Hair follicular keratinocyte (primary cell): ENCODE results near the gene YRDC. TPM values are rescaled to one million over a fixed set of nuclear protein-coding genes. Genes with fewer than 3 reads are reported as not detected.

ENCODE experiments used
- total RNA-seq: library from RNA; depleted of rRNA; stranded (reverse); fragments of >200 nt; gene quantifications from 2 replicates; pipeline ENCODE4 v1.2.3, GENCODE V29; 2015

The YRDC gene, protein sequence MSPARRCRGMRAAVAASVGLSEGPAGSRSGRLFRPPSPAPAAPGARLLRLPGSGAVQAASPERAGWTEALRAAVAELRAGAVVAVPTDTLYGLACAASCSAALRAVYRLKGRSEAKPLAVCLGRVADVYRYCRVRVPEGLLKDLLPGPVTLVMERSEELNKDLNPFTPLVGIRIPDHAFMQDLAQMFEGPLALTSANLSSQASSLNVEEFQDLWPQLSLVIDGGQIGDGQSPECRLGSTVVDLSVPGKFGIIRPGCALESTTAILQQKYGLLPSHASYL
- 29.6 and 33.6 TPM in 2 replicates for total RNA-seq

DNA sequence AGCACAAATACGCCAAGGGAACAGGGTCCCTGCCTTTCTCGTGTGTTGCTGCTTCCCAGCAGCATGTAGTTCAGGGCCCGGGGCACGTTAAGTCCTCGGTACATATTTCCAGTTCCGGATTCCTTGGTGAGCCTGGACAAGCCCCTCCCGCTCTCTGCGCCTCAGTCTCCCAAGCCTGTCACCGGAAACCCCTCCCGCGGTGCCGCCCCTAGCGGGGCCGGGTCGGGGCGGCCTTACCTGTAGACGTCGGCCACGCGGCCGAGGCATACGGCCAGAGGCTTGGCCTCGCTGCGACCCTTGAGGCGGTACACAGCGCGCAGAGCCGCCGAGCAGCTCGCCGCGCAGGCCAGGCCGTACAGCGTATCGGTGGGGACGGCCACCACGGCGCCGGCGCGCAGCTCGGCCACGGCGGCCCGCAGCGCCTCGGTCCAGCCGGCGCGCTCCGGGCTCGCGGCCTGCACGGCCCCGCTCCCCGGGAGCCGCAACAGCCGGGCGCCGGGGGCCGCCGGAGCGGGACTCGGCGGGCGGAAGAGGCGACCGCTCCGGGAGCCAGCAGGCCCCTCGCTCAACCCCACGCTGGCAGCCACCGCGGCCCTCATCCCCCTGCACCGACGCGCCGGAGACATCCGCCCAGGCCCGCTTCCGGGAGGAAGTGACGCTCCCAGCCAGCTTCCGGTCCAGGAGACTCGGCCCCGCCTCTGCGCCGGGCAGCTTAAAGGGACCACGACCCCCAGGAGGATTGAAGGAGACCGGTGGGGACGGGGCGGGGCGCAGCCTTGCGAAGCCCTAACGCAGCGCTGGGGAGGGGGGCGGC lies at the start of gene YRDC, which contains the start of gene C1orf122:
TSS of gene YRDC (minus strand) at position 654 of the 814 bp plus-strand sequence. CDS start at position 626, 28 bp downstream.
TSS of gene C1orf122 (plus strand) at position 236 of the 814 bp plus-strand sequence. CDS start 615 bp downstream, outside the sequence.

DNA sequence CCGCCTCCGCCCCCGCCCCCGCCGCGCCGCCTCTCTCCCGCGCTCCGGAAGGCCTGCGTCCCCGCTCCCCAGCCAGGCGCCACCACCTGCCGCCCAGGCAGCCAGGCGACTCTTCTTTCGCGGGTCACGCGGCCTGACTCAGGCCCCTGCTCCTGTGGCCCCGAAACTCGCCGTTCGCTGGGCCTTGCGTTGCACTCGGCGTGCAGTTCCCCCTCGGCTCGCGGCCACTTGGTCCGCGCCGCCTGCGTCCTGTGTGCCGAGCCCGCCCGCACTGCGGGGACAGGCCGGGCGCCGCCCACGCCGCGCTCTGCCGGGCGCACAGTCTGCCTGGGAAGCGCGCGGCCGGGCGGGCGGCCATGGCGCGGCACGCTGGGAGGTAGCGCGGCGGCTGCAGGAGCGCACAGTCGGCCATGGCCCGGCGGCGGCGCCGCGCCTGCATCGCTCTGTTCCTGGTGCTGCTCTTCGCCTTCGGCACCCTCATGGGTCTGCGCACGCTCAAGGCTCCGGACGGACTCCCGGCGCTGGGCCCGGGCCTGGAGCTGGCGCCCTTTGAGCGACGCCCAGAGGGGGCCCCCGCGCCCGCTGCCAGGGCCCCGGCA lies 14.1 kb downstream of the YRDC start, which contains the start of gene MANEAL:
TSS of gene MANEAL (plus strand) at position 75 of the 599 bp plus-strand sequence. CDS start at position 411, 336 bp downstream.

DNA sequence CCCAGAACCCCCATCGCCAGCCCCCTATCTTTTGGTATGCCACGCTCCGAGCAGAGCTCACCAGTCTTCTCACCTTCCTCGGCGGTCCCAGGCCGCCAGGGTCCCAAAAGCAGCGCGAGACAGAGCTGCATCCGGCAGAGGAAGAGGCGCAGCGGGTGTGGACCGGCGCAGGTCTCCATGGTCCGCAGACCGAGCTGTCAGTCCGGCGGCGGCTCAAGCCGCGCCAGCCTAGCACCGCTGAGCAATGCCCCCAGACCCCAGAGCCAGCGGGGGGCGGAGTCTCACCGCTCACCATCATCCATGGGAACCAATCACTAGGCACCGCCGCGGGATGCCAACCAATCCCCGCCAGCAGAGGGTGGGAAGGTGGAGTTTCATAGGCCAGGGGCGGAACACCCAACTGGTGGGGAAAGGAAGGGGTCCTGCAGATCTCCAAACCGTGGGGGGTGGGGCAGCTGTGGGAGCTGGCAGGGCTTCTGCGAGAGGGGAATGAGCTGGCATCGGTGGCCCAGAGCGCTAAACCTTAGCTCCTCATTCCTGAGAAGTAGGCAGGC lies 43.0 kb downstream of the YRDC start, which contains the start of gene EPHA10:
TSS of gene EPHA10 (minus strand) at position 233 of the 554 bp plus-strand sequence. CDS start at position 179, 54 bp downstream.

Other genes starting within 250 kb of the YRDC start
- 38.6 and 69.4 TPM in 2 replicates for gene GNL2, start 212.3 kb downstream of the YRDC start, total RNA-seq
- gene RSPO1, start 173.3 kb downstream of the YRDC start, total RNA-seq, result not detected in 2 replicates
- gene CDCA8, start 115.7 kb downstream of the YRDC start, total RNA-seq, result 13.4 and 34.4 TPM in 2 replicates
- not detected in 2 replicates for gene EPHA10, start 43.1 kb downstream of the YRDC start, total RNA-seq
- 0.15 and 0.78 TPM in 2 replicates for gene MANEAL, start 14.4 kb downstream of the YRDC start, total RNA-seq
- gene C1orf122, start 418 bp downstream of the YRDC start, total RNA-seq, result 85.9 and 103 TPM in 2 replicates
- 1.8 and 2.7 TPM in 2 replicates for gene MTF1, start 51.4 kb upstream of the YRDC start, total RNA-seq
- gene INPP5B, start 138.8 kb upstream of the YRDC start, total RNA-seq, result 5.6 and 5.9 TPM in 2 replicates
- gene SF3A3, start 181.8 kb upstream of the YRDC start, total RNA-seq, result 42.4 and 56.8 TPM in 2 replicates
- gene FHL3, start 197.3 kb upstream of the YRDC start, total RNA-seq, result 17.1 and 19.5 TPM in 2 replicates
- 41.8 and 80.5 TPM in 2 replicates for gene UTP11, start 204.5 kb upstream of the YRDC start, total RNA-seq
- 0.86 and 0.87 TPM in 2 replicates for gene POU3F1, start 238.6 kb upstream of the YRDC start, total RNA-seq